Lung (tissue), 12 donors: ENCODE measurements around the gene FAM117B. TPM values are rescaled to one million over a fixed set of nuclear protein-coding genes. Genes with fewer than 3 reads are reported as not detected.

Source experiments
- ATAC-seq: fragments of 200-7000 bp; cut with Tn5 transposase; one replicate; pipeline ENCODE4 v1.9.1; 2020; ENCODE audit warnings: moderate number of reproducible peaks; ENCODE audit not compliant: insufficient read depth, low FRiP score
- DNase-seq, 3 donors: peaks; one replicate each; pipeline ENCODE4 v3.0.0-alpha.2; 2013 to 2017
- H3K27ac ChIP-seq, 2 donors: one replicate each; pipeline ENCODE4 v1.5.1; 2013; ENCODE audit warnings: mild to moderate bottlenecking in 2 of 2, moderate library complexity in 2 of 2, control low read depth in 1 of 2, inconsistent platforms in 1 of 2, low read depth in 1 of 2, low read length in 1 of 2
- H3K27me3 ChIP-seq, 3 donors: one replicate each; pipeline ENCODE4 v1.5.1; 2013; ENCODE audit warnings: low read length in 2 of 3; ENCODE audit not compliant: control insufficient read depth in 3 of 3, insufficient read depth in 3 of 3
- H3K36me3 ChIP-seq, 4 donors: one replicate each; pipeline ENCODE4 v1.5.1; 2013; ENCODE audit warnings: low read length in 4 of 4, mild to moderate bottlenecking in 1 of 4, moderate library complexity in 1 of 4; ENCODE audit not compliant: control insufficient read depth in 4 of 4, insufficient read depth in 4 of 4
- H3K4me1 ChIP-seq, 5 donors: one replicate each; pipeline ENCODE4 v1.5.1; 2013; ENCODE audit warnings: low read length in 5 of 5, mild to moderate bottlenecking in 2 of 5, moderate library complexity in 1 of 5; ENCODE audit not compliant: control insufficient read depth in 5 of 5, insufficient read depth in 5 of 5
- H3K4me3 ChIP-seq: one replicate; pipeline ENCODE4 v1.5.1; 2013; ENCODE audit warnings: mild to moderate bottlenecking, control low read depth, moderate library complexity
- H3K9ac ChIP-seq, 2 donors: one replicate each; pipeline ENCODE4 v1.5.1; 2013; ENCODE audit warnings: low read length in 2 of 2, control low read depth in 1 of 2; ENCODE audit not compliant: insufficient read depth in 1 of 2
- H3K9me3 ChIP-seq, 4 donors: one replicate each; pipeline ENCODE4 v1.5.1; 2013; ENCODE audit warnings: low read length in 3 of 4, mild to moderate bottlenecking in 1 of 4, moderate library complexity in 1 of 4; ENCODE audit not compliant: control insufficient read depth in 4 of 4, insufficient read depth in 3 of 4
- WGBS, 2 donors: extraction: QIAGEN DNeasy Blood & Tissue Kit; methylation state at CpG; one replicate each; pipeline ENCODE4 v1.1.7; 2013; 5-methylcytosine and 5-hydroxymethylcytosine counted together
- polyA plus RNA-seq, 2 donors: library from polyadenylated mRNA; stranded (reverse); fragments of 200-250 nt; gene quantifications; one replicate each; pipeline ENCODE4 v1.2.1, GENCODE V29; 2013
- total RNA-seq, 2 donors: library from RNA; depleted of rRNA in 1 of 2; stranded (reverse); fragments of >200 nt in 1 of 2; gene quantifications; one replicate each; pipeline ENCODE4 v1.2.1, GENCODE V29; 2014 to 2021
- TF ChIP-seq, protein P1 (sequence below): IDR thresholded peaks from 2 replicates; pipeline ENCODE4 v1.5.1; 2012; ENCODE audit warnings: mild to moderate bottlenecking; ENCODE audit errors: control extremely low read depth, extremely low read depth
- donor health status: control.
- donor health status: control.
- donor health status: Bipolar disorder and iron deficiency.
- donor health status: healthy.
- donor health status: DM: yes; HTN: yes; CAD: no.

The FAM117B gene
- total and polyA plus RNA-seq, 4 donors, result 1.4 to 19.9 (median 4.5) TPM

DNA sequence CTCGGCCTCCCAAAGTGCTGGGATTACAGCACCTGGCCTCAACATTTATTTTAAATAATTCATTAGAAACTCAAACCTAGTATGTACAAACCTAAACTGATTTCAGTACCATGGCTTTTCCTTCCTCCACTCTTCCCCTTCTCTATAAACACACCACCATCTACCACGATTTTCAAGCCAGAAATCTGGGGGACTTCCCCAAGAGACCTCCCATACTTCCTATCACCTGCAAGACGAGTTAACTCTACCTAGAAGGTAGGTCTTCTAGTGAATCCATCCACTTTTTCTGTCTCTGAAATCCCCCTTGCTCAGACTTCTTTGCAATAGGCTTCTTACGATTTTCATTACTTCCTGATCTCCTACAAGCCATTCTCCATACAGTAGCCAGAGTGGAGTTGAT, 7.7 kb upstream of the FAM117B start:
- DNase-seq (no peak), ATAC-seq (no peak)
- Histone ChIP-seq H3K27me3 (no peaks in the 10 kb centered on the region), H3K4me1 (peaks cover 0 to 2% (median 0%) of the 10 kb centered on the region in 5 donors), H3K9ac (no peak overlapping the region), H3K36me3 (no peaks in the 10 kb centered on the region), H3K9me3 (no peaks in the 10 kb centered on the region), H3K4me3 (no peak overlapping the region), H3K27ac (no peak overlapping the region)
- TF ChIP-seq, protein P1, sequence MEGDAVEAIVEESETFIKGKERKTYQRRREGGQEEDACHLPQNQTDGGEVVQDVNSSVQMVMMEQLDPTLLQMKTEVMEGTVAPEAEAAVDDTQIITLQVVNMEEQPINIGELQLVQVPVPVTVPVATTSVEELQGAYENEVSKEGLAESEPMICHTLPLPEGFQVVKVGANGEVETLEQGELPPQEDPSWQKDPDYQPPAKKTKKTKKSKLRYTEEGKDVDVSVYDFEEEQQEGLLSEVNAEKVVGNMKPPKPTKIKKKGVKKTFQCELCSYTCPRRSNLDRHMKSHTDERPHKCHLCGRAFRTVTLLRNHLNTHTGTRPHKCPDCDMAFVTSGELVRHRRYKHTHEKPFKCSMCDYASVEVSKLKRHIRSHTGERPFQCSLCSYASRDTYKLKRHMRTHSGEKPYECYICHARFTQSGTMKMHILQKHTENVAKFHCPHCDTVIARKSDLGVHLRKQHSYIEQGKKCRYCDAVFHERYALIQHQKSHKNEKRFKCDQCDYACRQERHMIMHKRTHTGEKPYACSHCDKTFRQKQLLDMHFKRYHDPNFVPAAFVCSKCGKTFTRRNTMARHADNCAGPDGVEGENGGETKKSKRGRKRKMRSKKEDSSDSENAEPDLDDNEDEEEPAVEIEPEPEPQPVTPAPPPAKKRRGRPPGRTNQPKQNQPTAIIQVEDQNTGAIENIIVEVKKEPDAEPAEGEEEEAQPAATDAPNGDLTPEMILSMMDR, result no peak
- WGBS, 2 donors, result 59 to 70% methylated on average over 4 of the region's 4 CpGs

DNA sequence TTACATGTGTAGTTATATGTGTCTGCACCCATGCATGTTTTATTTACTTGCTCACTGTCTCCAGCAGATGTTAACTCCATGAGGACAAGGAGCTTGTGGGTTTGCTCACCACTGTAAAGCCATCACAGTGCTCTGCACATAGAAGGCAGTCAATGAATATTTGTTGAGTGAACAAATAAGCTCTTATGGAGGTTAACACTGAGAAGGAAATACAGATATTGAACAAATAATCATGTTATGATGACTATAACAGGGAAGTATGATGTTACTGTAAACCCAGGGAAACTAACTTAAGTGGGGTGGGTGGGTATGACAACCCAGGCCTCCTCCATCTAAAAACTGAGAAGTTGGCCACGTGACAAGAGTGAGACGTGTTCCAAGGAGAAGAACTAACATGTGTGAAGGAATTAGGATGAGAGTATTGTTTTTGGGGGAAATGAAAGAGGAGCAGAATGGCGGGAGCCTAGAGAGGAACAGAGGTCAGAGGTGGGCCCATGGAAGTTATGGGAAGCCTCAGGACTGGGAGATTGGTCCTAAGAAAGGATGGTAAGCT, 6.0 kb upstream of the FAM117B start:
- no peak overlapping the region for H3K9ac ChIP-seq
- WGBS, 2 donors, result 76 to 77% methylated on average over 3 of the region's 3 CpGs
- H3K9me3 ChIP-seq, result no peaks in the 10 kb centered on the region
- H3K36me3 ChIP-seq, result no peaks in the 10 kb centered on the region
- DNase-seq, result no peak
- H3K27me3 ChIP-seq, result no peaks in the 10 kb centered on the region
- TF ChIP-seq, protein P1, result no peak
- no peak overlapping the region for H3K27ac ChIP-seq
- ATAC-seq, result no peak
- peaks cover 0 to 7% (median 2%) of the 10 kb centered on the region in 5 donors for H3K4me1 ChIP-seq
- no peak overlapping the region for H3K4me3 ChIP-seq

DNA sequence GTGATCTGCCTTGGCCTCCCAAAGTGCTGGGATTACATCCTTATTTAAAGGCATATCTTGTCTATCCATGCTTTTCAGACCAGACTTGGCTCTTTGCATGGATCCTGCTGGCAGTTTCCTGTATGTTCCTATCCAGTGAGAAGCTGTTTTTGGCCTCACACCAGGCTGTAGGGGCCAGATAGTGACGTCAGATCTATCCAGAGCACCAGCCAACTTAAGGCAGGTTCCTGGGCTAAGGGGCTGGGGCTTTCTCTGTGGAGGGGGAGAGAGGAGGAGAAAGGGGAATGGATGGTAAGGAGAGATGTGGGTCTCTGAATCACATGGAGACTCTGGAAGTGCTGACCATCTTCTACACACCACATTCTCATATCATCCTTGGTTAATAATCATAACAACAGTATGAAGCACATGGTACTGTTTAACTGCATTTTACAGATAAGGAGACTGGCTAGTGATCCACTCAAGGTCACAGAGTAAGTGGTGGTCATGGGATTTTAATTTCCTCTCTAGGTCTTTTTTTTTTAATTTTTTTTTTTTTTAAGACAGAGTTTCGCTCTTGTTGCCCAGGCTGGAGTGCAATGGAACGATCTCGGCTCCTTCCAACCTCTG, 2.0 kb upstream of the FAM117B start:
- TF ChIP-seq, protein P1, result no peak
- H3K4me3 ChIP-seq, result no peak overlapping the region
- H3K27ac ChIP-seq, result no peak overlapping the region
- H3K4me1 ChIP-seq, result peaks cover 0 to 19% (median 3%) of the 10 kb centered on the region in 5 donors
- H3K9me3 ChIP-seq, result no peaks in the 10 kb centered on the region
- peak; percentile 68 to 89 (median 82) for DNase-seq
- 82 to 87% methylated on average over 4 of the region's 4 CpGs for WGBS, 2 donors
- no peak for ATAC-seq
- H3K27me3 ChIP-seq, result no peaks in the 10 kb centered on the region
- H3K9ac ChIP-seq, result no peak overlapping the region
- H3K36me3 ChIP-seq, result no peaks in the 10 kb centered on the region

DNA sequence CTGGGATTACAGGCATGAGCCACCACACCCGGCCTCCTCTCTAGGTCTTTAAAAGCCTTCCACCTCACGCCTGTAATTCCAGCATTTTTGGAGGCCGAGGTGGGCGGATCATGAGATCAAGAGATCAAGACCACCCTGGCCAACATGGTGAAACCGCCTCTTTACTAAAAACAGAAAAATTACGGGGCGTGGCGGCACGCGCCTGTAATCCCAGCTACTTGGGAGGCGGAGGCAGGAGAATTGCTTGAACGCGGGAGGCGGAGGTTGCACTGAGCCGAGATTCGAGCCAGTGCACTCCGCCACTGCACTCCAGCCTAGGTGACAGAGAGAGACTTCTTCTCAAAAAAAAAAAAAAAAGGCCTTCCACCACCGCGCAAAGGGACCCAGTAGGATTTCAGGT, 1.3 kb upstream of the FAM117B start:
- TF ChIP-seq, protein P1, result no peak
- Histone ChIP-seq H3K36me3 (no peaks in the 10 kb centered on the region), H3K27ac (no peak overlapping the region), H3K4me1 (peaks cover 0 to 19% (median 3%) of the 10 kb centered on the region in 5 donors), H3K4me3 (no peak overlapping the region), H3K27me3 (no peaks in the 10 kb centered on the region), H3K9ac (no peak overlapping the region), H3K9me3 (no peaks in the 10 kb centered on the region)
- ATAC-seq, result no peak
- no peak for DNase-seq
- 98 to 99% methylated on average over 19 of the region's 19 CpGs for WGBS, 2 donors
